Liver (tissue), 9 donors: ENCODE data around the gene CCL27. TPM values are rescaled to one million over a fixed set of nuclear protein-coding genes. Genes with fewer than 3 reads are reported as not detected.

ENCODE experiments used
- DNase-seq: peaks from one replicate; pipeline ENCODE4 v3.0.0-alpha.2; 2017; ENCODE audit warnings: low spot score
- H3K27ac ChIP-seq, 2 donors: one replicate each; pipeline ENCODE4 v1.7.0; 2013; ENCODE audit warnings: inconsistent platforms in 2 of 2, low read length in 2 of 2, control low read depth in 1 of 2, low read depth in 1 of 2, mild to moderate bottlenecking in 1 of 2
- H3K27me3 ChIP-seq, 4 donors: one replicate each; pipeline versions ENCODE4 v1.6.1 to v1.7.0; 2013; ENCODE audit warnings: low read length in 3 of 4, inconsistent platforms in 1 of 4, mild to moderate bottlenecking in 1 of 4, moderate library complexity in 1 of 4; ENCODE audit not compliant: control insufficient read depth in 4 of 4, insufficient read depth in 4 of 4
- H3K36me3 ChIP-seq, 4 donors: one replicate each; pipeline versions ENCODE4 v1.6.1 to v1.7.0; 2013; ENCODE audit warnings: low read length in 3 of 4, mild to moderate bottlenecking in 3 of 4, low read depth in 1 of 4, moderate library complexity in 1 of 4; ENCODE audit not compliant: control insufficient read depth in 4 of 4, insufficient read depth in 3 of 4
- H3K4me1 ChIP-seq, 4 donors: one replicate each; pipeline versions ENCODE4 v1.6.1 to v1.7.0; 2013; ENCODE audit warnings: low read length in 3 of 4, mild to moderate bottlenecking in 3 of 4, moderate library complexity in 1 of 4; ENCODE audit not compliant: control insufficient read depth in 4 of 4, insufficient read depth in 4 of 4
- H3K4me3 ChIP-seq, 3 donors: one replicate each; pipeline versions ENCODE4 v1.6.1 to v1.7.0; 2013; ENCODE audit warnings: low read length in 3 of 3, control low read depth in 1 of 3, low read depth in 1 of 3, mild to moderate bottlenecking in 1 of 3
- H3K9ac ChIP-seq, 2 donors: one replicate each; pipeline ENCODE4 v1.7.0; 2013; ENCODE audit warnings: low read length in 2 of 2, mild to moderate bottlenecking in 2 of 2, moderate library complexity in 2 of 2, control low read depth in 1 of 2, low read depth in 1 of 2
- H3K9me3 ChIP-seq, 4 donors: one replicate each; pipeline versions ENCODE4 v1.6.1 to v1.7.0; 2013; ENCODE audit warnings: low read length in 3 of 4; ENCODE audit not compliant: control insufficient read depth in 4 of 4
- EGR1 ChIP-seq, 2 donors: IDR thresholded peaks; 2 replicates each; pipeline ENCODE4 v1.6.1; 2016 to 2018; ENCODE audit warnings: antibody characterized with exemption in 2 of 2, low read depth in 2 of 2
- FOXA1 ChIP-seq: IDR thresholded peaks from 2 replicates; pipeline ENCODE4 v1.6.1; 2016; ENCODE audit warnings: antibody characterized with exemption
- FOXA2 ChIP-seq: IDR thresholded peaks from 2 replicates; pipeline ENCODE4 v1.6.1; 2016; ENCODE audit warnings: antibody characterized with exemption
- GABPA ChIP-seq, 2 donors: IDR thresholded peaks in 1 of 2; conservative IDR thresholded peaks in 1 of 2; 2 replicates each; pipeline ENCODE4 v1.6.1; 2016; ENCODE audit warnings: antibody characterized with exemption in 2 of 2, mild to moderate bottlenecking in 1 of 2, moderate library complexity in 1 of 2
- HNF4A ChIP-seq, 2 donors: conservative IDR thresholded peaks; 2 replicates each; pipeline ENCODE4 v1.6.1; 2016; ENCODE audit warnings: antibody characterized with exemption in 2 of 2, mild to moderate bottlenecking in 2 of 2
- JUND ChIP-seq, 2 donors: IDR thresholded peaks; 2 replicates each; pipeline ENCODE4 v1.6.1; 2016; ENCODE audit warnings: antibody characterized with exemption in 2 of 2
- NR2F2 ChIP-seq: IDR thresholded peaks from 2 replicates; pipeline ENCODE4 v1.6.1; 2016; ENCODE audit warnings: antibody characterized with exemption
- RAD21 ChIP-seq, 2 donors: IDR thresholded peaks; 2 replicates each; pipeline ENCODE4 v1.6.1; 2016; ENCODE audit warnings: antibody characterized with exemption in 2 of 2, mild to moderate bottlenecking in 2 of 2
- RXRA ChIP-seq, 2 donors: IDR thresholded peaks; 2 replicates each; pipeline ENCODE4 v1.6.1; 2017 to 2018; ENCODE audit warnings: antibody characterized with exemption in 2 of 2, mild to moderate bottlenecking in 1 of 2
- SP1 ChIP-seq: IDR thresholded peaks from 2 replicates; pipeline ENCODE4 v1.6.1; 2018; ENCODE audit warnings: antibody characterized with exemption, mild to moderate bottlenecking
- YY1 ChIP-seq: IDR thresholded peaks from 2 replicates; pipeline ENCODE4 v1.6.1; 2016; ENCODE audit warnings: antibody characterized with exemption, mild to moderate bottlenecking
- WGBS: extraction: QIAGEN DNeasy Blood & Tissue Kit; methylation state at CpG from one replicate; pipeline ENCODE4 v1.1.7; 2013; 5-methylcytosine and 5-hydroxymethylcytosine counted together
- polyA plus RNA-seq, 2 donors: library from polyadenylated mRNA; stranded (reverse) in 1 of 2; unstranded in 1 of 2; fragments of 200-250 nt in 1 of 2; fragments of >200 nt in 1 of 2; fragmentation: Nextera tagmentation in 1 of 2; extraction: Ambion mirVana in 1 of 2; gene quantifications; one replicate each; pipeline versions ENCODE4 v1.2.1 to v1.2.3, GENCODE V29; 2013 to 2015
- total RNA-seq, 2 donors: library from RNA; depleted of rRNA; stranded (reverse); fragments of >200 nt; gene quantifications; one replicate each; pipeline ENCODE4 v1.2.3, GENCODE V29; 2014
- TF ChIP-seq, protein P1 (sequence below): IDR thresholded peaks from 2 replicates; pipeline ENCODE4 v1.6.1; 2016; ENCODE audit warnings: antibody characterized with exemption, mild to moderate bottlenecking
- TF ChIP-seq, protein P2 (sequence below): IDR thresholded peaks from 2 replicates; pipeline ENCODE4 v1.6.1; 2016; ENCODE audit warnings: antibody characterized with exemption
- TF ChIP-seq, protein P3 (sequence below): IDR thresholded peaks from 2 replicates; pipeline ENCODE4 v1.6.1; 2016; ENCODE audit warnings: antibody characterized with exemption
- TF ChIP-seq, protein P4 (sequence below): fragments of 150-350 bp; IDR thresholded peaks from 2 replicates; pipeline ENCODE4 v1.5.1; 2017; ENCODE audit warnings: improper control_type of control experiment, low read depth, low read length; ENCODE audit not compliant: missing input control
- donor health status: healthy.
- donor health status: healthy.
- donor health status: healthy.
- donor health status: healthy.
- donor health status: healthy.

Gene CCL27
- total and polyA plus RNA-seq, 4 donors: not detected

DNA sequence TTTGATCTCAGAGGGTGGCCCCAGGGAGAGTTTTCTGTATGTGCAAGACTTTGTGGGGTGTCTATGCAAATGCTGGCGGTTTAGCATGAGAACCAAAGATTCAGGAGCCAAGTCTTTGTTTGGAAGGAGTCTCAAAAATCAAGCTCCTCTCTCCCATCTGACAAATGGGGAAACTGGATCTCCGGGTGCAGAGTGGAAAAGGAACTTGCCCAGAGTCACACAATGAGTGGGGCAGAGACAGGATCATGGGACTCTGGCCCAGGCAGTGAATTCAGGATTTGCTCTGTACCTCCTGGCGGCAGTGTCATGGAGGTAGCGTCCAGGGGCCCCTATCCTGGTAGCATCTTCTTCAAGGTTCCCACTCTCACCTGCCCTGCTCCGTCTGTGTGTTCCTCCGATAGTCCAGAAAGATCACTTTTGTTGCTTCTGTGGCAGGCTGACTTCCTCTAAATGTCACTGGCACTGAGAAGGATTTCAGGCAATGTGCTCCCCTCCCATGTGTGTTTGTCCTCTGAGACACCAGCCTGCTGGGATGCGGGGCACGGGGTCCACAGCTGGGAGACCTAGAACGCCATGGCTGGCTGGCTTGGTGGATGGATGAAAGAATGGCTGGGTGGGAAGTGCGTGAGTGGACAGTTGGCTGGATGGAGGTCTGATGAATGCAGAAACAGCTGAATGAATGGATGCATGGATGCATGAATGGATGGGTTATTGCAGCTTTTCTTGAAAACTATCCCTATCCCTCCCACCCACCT is 25.0 kb upstream of the CCL27 start:
- H3K27me3 ChIP-seq: no peaks in the 10 kb centered on the region
- H3K27ac ChIP-seq: no peak overlapping the region
- H3K36me3 ChIP-seq: no peaks in the 10 kb centered on the region
- H3K9ac ChIP-seq: no peak overlapping the region
- 90% methylated on average over 10 of the region's 10 CpGs for WGBS
- H3K4me1 ChIP-seq: peaks cover 18 to 60% (median 49%) of the 10 kb centered on the region in 4 donors
- no peaks in the 10 kb centered on the region for H3K9me3 ChIP-seq
- DNase-seq: no peak
- no peak for TF ChIP-seq NR2F2
- no peak for TF ChIP-seq JUND (IDR thresholded peaks at IDR 0.05)
- TF ChIP-seq FOXA1: no peak
- TF ChIP-seq YY1: no peak
- TF ChIP-seq RXRA (IDR thresholded peaks at IDR 0.05): no peak
- H3K4me3 ChIP-seq: no peak overlapping the region

DNA sequence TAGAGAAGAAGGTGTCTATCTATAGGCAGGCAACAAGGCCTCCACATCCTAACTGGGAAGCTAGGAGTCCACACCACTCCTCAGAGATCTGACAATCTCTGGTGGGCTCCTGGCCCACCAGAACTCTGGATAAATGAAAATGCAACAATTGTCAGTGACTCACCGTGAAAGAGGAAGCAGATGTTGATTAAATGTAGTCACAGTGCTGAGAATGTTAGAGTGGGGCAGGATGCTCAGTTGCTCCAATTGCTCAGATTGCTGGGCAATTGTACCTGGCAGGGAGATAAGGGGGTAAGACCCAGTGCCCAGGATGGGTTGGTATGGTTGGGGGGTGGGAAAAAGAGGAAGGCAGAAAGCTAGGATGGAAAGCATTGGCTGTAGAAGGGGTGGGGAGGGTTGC is 24.3 kb upstream of the CCL27 start:
- TF ChIP-seq, protein P1, sequence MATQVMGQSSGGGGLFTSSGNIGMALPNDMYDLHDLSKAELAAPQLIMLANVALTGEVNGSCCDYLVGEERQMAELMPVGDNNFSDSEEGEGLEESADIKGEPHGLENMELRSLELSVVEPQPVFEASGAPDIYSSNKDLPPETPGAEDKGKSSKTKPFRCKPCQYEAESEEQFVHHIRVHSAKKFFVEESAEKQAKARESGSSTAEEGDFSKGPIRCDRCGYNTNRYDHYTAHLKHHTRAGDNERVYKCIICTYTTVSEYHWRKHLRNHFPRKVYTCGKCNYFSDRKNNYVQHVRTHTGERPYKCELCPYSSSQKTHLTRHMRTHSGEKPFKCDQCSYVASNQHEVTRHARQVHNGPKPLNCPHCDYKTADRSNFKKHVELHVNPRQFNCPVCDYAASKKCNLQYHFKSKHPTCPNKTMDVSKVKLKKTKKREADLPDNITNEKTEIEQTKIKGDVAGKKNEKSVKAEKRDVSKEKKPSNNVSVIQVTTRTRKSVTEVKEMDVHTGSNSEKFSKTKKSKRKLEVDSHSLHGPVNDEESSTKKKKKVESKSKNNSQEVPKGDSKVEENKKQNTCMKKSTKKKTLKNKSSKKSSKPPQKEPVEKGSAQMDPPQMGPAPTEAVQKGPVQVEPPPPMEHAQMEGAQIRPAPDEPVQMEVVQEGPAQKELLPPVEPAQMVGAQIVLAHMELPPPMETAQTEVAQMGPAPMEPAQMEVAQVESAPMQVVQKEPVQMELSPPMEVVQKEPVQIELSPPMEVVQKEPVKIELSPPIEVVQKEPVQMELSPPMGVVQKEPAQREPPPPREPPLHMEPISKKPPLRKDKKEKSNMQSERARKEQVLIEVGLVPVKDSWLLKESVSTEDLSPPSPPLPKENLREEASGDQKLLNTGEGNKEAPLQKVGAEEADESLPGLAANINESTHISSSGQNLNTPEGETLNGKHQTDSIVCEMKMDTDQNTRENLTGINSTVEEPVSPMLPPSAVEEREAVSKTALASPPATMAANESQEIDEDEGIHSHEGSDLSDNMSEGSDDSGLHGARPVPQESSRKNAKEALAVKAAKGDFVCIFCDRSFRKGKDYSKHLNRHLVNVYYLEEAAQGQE: no peak
- TF ChIP-seq FOXA2 (no peak), EGR1 (IDR thresholded peaks at IDR 0.05; ENCODE audit: low read depth in 2 of 2) (no peak), RAD21 (IDR thresholded peaks at IDR 0.05) (no peak), JUND (IDR thresholded peaks at IDR 0.05) (no peak)
- 81% methylated on average over 1 of the region's 1 CpG for WGBS
- Histone ChIP-seq H3K27me3 (no peaks in the 10 kb centered on the region), H3K36me3 (no peaks in the 10 kb centered on the region), H3K27ac (no peak overlapping the region), H3K4me3 (no peak overlapping the region), H3K9ac (no peak overlapping the region), H3K9me3 (no peaks in the 10 kb centered on the region), H3K4me1 (peaks cover 18 to 60% (median 49%) of the 10 kb centered on the region in 4 donors)
- no peak for DNase-seq

DNA sequence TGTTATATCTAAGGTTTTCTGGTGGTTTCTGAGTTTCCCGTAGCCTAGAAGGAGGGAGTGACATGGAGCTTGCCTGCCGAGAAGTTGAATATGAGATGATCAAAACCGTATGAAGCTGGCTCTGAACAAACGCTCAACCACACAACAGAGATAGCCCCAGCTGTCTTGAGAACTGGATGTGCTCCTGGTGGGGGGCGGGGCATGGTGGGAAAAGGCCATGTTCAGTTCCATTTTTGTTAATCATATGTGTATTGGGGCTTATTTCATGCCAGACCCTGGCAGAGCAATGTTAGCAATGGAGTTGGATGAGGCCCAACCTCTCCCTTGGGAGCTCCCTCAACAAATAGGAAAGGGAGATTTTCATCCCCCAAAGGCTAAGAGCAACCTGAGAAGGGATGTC is 23.8 kb upstream of the CCL27 start:
- Histone ChIP-seq H3K4me3 (no peak overlapping the region), H3K9me3 (no peaks in the 10 kb centered on the region), H3K36me3 (no peaks in the 10 kb centered on the region), H3K27me3 (no peaks in the 10 kb centered on the region), H3K27ac (no peak overlapping the region), H3K9ac (no peak overlapping the region), H3K4me1 (peaks cover 18 to 59% (median 49%) of the 10 kb centered on the region in 4 donors)
- no peak for DNase-seq
- WGBS: 86% methylated on average over 5 of the region's 5 CpGs
- TF ChIP-seq, protein P1: no peak
- TF ChIP-seq YY1 (no peak), NR2F2 (no peak), RAD21 (IDR thresholded peaks at IDR 0.05) (no peak), EGR1 (IDR thresholded peaks at IDR 0.05; ENCODE audit: low read depth in 2 of 2) (no peak), FOXA2 (no peak), GABPA (IDR thresholded peaks at IDR 0.05 in 1 of 2, conservative IDR thresholded peaks at IDR 0.05 in 1 of 2) (no peak), SP1 (no peak), HNF4A (conservative IDR thresholded peaks at IDR 0.05) (no peak), JUND (IDR thresholded peaks at IDR 0.05) (no peak)
- TF ChIP-seq, protein P2, sequence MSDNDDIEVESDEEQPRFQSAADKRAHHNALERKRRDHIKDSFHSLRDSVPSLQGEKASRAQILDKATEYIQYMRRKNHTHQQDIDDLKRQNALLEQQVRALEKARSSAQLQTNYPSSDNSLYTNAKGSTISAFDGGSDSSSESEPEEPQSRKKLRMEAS: no peak
- TF ChIP-seq, protein P3, sequence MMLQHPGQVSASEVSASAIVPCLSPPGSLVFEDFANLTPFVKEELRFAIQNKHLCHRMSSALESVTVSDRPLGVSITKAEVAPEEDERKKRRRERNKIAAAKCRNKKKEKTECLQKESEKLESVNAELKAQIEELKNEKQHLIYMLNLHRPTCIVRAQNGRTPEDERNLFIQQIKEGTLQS: no peak
- TF ChIP-seq, protein P4, sequence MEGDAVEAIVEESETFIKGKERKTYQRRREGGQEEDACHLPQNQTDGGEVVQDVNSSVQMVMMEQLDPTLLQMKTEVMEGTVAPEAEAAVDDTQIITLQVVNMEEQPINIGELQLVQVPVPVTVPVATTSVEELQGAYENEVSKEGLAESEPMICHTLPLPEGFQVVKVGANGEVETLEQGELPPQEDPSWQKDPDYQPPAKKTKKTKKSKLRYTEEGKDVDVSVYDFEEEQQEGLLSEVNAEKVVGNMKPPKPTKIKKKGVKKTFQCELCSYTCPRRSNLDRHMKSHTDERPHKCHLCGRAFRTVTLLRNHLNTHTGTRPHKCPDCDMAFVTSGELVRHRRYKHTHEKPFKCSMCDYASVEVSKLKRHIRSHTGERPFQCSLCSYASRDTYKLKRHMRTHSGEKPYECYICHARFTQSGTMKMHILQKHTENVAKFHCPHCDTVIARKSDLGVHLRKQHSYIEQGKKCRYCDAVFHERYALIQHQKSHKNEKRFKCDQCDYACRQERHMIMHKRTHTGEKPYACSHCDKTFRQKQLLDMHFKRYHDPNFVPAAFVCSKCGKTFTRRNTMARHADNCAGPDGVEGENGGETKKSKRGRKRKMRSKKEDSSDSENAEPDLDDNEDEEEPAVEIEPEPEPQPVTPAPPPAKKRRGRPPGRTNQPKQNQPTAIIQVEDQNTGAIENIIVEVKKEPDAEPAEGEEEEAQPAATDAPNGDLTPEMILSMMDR: no peak
